IMR-90 (cell line): Measurements from ENCODE around the gene EYS.

Experiments
- BHLHE40 ChIP-seq: fragments of 150-350 bp; IDR thresholded peaks from 2 replicates; pipeline ENCODE4 v1.6.1; 2016; ENCODE audit warnings: mild to moderate bottlenecking, low read depth, low read length
- MXI1 ChIP-seq: IDR thresholded peaks from 2 replicates; pipeline ENCODE4 v1.6.1; 2012; ENCODE audit warnings: low read depth, mild to moderate bottlenecking, low read length, moderate library complexity, borderline replicate concordance
- POLR2A ChIP-seq: IDR thresholded peaks from 2 replicates; pipeline ENCODE4 v1.6.1; 2012; ENCODE audit warnings: mild to moderate bottlenecking, low read depth, low read length
- RAD21 ChIP-seq: IDR thresholded peaks from 2 replicates; pipeline ENCODE4 v1.6.1; 2012; ENCODE audit warnings: low read length, improper control_type of control experiment
- TF ChIP-seq, protein P1 (sequence below): conservative IDR thresholded peaks from 2 replicates; pipeline ENCODE4 v1.5.1; 2012; ENCODE audit warnings: mild to moderate bottlenecking, low read depth, low read length, improper control_type of control experiment

GRCh38 chr6:63928613-63929012, 1778.4 kb downstream of the EYS start:
- TF ChIP-seq, protein P1, sequence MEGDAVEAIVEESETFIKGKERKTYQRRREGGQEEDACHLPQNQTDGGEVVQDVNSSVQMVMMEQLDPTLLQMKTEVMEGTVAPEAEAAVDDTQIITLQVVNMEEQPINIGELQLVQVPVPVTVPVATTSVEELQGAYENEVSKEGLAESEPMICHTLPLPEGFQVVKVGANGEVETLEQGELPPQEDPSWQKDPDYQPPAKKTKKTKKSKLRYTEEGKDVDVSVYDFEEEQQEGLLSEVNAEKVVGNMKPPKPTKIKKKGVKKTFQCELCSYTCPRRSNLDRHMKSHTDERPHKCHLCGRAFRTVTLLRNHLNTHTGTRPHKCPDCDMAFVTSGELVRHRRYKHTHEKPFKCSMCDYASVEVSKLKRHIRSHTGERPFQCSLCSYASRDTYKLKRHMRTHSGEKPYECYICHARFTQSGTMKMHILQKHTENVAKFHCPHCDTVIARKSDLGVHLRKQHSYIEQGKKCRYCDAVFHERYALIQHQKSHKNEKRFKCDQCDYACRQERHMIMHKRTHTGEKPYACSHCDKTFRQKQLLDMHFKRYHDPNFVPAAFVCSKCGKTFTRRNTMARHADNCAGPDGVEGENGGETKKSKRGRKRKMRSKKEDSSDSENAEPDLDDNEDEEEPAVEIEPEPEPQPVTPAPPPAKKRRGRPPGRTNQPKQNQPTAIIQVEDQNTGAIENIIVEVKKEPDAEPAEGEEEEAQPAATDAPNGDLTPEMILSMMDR, result no peak
- no peak for TF ChIP-seq MXI1
- no peak for TF ChIP-seq POLR2A
- no peak for TF ChIP-seq BHLHE40
- TF ChIP-seq RAD21, result no peak
